ENCODE results near the gene CCDC159.
"Not testable (repeated sequence)": the region's sequence is repeated elsewhere in the genome, so short reads cannot be mapped to it uniquely, and the experiment has no call there.

Gene CCDC159

DNA sequence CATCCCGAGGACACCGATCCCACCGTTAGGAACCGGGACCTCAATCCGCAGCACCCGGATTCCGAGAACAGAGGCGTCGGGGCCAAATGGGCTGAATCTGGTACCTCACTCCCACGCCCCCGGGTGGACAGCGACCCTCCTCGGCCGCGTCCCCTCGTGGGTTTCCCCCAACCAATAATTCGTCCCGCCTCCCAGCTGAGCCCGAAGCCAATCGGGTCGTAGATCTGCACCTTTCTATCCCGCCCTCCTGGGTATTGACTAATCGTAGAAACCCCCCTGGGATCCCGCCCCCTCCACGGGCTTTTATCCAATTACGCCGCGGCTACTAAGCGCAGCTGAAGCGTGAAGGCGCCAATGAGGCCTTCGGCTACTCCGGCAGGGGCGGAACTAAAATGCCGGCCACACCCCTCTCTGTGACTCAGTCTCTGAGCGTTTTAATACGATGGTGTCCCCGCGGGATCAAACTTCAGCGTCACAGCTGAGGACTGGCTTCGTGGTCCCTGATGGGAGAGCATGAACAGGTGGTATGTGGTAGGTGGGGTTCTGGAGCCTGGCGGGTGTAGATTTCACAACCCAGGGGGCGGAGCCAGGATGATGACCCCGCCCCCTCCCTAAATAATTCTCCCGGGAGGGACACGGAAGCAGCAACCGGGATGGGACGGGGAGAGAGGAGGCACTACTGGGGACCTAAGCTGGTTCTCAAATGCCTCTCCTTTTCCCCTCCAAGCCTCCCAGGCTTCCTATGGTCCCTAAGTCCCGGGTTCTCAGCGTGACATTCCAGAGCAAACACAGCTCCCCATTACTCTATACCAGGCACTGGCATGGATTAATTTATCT, at the start of gene CCDC159, which contains the start of gene TMEM205:
Gene CCDC159, plus strand, starts transcription at position 416 of the 837 bp plus-strand sequence. Its CDS starts 88 bp downstream, at position 504.
Gene TMEM205, minus strand, starts transcription at position 165 of the 837 bp plus-strand sequence. CDS start 649 bp downstream, outside the sequence.
- peak; percentile 96 for DNase-seq

- DNase-seq: no peak
Measured at GRCh38 chr19:11299946-11300810, 46.1 kb upstream of the CCDC159 start.

DNA sequence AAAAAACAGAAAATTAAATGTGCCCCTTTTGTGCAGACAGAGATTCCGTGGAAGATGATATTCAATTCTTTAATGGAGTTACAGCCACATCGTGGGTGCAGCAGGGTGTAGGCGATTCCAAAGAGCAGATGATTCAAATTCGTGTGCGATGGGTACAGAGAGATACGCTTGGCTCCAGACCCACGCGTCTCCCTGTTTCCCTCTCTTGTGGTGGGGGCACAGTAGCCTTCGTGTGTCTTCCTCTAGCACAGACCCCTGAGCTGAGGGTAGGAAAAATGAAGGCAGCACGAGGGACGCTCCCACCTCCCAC, 45.6 kb upstream of the CCDC159 start:
- DNase-seq: no peak

- DNase-seq: no peak
Measured at GRCh38 chr19:11304936-11305335, 41.4 kb upstream of the CCDC159 start.

DNA sequence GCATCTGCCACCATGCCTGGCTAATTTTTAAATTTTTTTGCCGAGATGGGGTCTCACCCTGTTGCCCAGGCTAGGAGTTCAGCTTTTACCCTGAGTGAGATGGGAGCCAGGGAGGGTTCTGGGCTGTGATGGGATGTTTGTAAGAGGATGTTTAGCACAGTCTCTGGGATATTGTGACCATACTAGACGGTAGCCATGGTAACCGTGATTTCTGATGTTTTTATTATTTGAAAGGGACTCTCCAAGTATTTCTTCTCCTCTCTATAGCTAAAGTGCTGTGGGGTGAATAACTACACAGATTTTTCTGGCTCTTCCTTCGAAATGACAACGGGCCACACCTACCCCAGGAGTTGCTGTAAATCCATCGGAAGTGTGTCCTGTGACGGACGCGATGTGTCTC, 40.0 kb upstream of the CCDC159 start:
- DNase-seq: no peak

GRCh38 chr19:11320278-11320995, 25.9 kb upstream of the CCDC159 start:
- not testable (repeated sequence) for DNase-seq

GRCh38 chr19:11321191-11322126, 24.9 kb upstream of the CCDC159 start:
- no peak for DNase-seq

DNA sequence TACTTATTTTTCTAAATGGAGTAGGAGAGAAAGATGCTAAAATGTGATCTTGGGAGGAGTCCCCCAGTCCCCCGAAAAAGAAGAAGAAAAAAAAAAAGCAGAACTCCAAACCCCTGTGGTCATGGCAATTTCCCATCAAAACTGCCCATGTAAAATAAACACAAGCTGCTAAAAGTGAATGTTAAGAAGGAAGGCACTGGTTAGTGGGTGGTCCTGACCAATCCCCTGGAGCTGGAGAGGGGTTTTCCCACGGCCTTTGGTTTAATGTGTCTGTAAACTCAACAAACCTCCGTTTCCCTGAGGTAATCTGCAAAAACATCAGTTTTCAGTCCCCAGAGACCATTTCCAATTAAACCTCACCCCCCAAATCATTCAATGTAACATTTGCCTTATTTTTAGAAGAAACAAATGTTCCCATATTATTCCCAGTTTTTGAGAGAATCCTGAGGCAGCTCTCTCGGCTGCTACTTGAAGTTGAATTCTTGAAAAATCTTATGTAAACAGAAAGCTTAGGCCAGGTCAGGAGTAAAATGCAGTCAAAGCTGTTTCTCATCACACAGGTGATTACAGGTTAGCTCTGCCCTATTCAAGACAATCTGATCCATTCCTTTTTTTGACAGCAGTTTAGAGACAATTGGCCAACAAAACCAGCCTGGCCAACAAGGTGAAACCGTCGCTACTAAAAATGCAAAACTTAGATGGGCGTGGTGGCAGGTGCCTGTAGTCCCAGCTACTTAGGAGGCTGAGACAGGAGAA, 23.9 kb upstream of the CCDC159 start:
- DNase-seq: no peak

DNA sequence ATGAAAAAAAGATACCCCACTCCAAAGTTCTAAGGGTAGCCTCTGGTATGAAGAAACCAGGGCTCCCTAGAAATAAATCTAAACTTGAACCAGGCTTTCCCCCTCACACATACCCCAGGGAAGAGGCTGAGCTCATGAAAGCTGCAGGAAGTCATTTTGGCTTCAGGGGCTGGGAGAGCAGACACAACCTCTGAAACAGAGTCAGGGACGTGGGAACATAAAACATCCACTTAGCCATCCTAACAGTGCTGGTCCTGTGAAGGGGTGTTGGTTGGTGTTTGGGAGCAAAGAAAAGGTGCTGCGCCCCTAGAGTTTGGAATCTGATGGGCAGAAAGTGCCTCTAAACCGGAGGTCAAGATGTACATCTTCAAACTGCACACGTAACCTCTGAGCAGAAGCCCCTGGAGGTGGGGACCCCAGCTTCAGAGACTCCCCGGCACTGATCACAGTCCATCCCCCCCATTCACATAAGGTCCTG, 22.7 kb upstream of the CCDC159 start:
- DNase-seq: no peak

DNA sequence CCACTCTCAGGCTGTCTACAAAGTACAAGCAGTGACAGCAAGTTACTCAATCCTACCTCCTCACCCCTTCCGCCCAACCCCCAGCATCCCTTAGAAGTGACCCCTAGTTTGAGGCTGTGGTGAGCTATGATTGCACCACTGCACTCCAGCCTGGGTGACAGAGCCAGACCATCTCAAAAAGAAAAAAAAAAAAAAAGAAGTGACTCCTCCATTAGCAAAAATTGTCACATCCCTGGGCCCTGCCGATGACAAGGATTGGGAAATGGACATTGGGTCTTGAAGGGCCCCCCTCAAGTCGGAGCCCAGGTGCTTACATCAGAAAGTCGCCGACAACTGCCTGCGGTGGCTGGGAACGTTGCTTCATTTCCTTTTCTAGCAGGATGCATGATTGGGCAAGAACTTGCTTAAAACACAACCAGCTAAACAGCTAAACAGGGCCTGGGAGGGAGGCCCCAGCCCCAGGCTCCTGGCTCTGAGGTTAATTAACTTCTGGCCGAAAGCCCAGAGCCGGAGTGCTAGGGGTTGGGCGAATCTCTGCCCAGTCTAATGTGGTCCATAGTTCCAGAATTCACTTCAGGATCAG, 22.1 kb upstream of the CCDC159 start:
- DNase-seq: no peak

- no peak for DNase-seq
Measured at GRCh38 chr19:11324748-11325389, 21.4 kb upstream of the CCDC159 start.

GRCh38 chr19:11325544-11325943, 20.8 kb upstream of the CCDC159 start:
- no peak for DNase-seq

DNA sequence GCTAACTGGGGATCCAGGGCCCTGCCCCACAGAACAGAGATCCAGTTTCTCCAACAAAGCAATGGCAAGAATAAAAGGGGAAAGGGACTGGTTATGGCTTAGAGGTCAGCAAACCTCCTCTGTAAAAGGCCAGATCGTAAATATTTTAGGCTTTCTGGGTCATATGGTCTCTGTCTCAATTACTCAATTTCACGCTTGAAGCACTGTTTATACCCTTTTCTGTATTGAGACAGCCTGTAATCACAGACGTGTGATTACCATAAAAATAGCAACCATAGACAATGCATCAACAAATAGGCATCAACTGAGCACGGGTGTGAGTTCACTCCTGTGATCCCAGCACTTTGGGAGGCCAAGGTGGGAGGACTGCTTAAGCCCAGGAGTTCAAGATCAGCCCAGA, 16.2 kb upstream of the CCDC159 start:
- no peak for DNase-seq

DNA sequence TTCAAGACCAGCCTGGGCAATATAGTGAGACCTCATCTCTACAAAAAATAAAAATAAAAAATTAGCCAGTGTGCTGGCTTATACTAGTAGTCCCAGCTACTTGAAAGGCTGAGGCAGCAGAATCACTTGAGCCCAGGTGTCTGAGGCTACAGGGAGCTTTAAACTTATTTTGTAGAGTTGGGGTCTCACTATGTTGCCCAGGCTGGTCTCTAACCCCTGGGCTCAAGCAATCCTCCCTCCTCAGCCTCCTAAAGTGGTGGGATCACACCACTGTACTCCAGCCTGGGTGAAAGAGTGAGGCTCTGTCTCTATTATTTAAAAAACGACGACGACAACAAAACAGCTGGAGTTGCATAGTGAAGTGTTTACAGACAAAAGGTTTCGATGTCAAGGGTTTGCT, 14.8 kb upstream of the CCDC159 start:
- DNase-seq: no peak

DNA sequence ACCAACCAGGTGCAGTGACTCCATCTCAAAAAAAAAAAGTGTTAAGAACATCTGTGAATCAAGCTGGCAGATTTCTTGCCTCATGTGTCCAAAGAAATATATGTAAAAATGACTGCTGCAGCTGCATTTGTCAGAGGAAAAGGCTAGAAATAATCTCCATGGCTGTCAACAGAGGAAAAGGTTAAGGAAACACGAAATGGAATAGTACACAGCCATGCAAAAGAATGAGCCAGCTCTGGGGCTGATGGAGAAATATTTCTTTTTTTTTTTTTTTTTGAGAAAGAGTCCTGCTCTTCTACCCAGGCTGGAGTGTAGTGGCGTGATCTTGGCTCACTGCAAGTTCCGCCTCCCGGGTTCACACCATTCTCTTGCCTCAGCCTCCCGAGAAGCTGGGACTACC, 13.5 kb upstream of the CCDC159 start:
- no peak for DNase-seq

- not testable (repeated sequence) for DNase-seq
Measured at GRCh38 chr19:11333838-11334237, 12.5 kb upstream of the CCDC159 start.

- DNase-seq: no peak
Measured at GRCh38 chr19:11335449-11336146, 10.7 kb upstream of the CCDC159 start.

- DNase-seq: no peak
Measured at GRCh38 chr19:11337080-11337479, 9.2 kb upstream of the CCDC159 start.

- no peak for DNase-seq
Measured at GRCh38 chr19:11338121-11338520, 8.2 kb upstream of the CCDC159 start.

Data from activated CD8-positive, alpha-beta memory T cell treated with anti-CD3 and anti-CD28 coated beads, Interleukin-2, amount 50 U/mL, for 48 hours (primary cell).